ENCODE data around the gene RBM34. TPM values are rescaled to one million over a fixed set of nuclear protein-coding genes. Genes with fewer than 3 reads are reported as not detected.
"Not testable (repeated sequence)": the region's sequence is repeated elsewhere in the genome, so short reads cannot be mapped to it uniquely, and the experiment has no call there.

Gene RBM34
- total RNA-seq, 4 donors from 2014 or later: 36.7 to 107 (median 56.3) TPM

DNA sequence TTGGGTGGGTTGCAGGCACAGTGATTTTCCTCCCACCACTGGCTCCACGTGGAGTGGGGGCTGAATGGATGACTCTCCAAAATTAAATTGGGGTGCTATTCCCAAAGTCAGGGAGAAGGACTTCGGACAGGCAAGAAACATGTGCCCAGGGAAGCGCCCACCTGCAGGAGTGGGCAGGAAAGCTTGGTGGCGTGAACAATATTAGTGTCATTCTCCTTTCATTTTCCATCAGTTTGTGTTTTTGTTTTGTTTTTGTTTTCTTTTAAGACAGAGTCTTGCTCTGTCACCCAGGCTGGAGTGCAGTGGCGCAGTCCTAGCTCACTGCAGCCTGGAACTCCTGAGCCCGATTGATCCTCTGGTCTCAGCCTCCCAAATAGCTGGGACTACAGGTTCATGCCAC lies 62.5 kb downstream of the RBM34 start:
- no peaks in the 10 kb centered on the region for H3K27me3 ChIP-seq
- no peak overlapping the region for H3K27ac ChIP-seq
- H3K36me3 ChIP-seq: no peaks in the 10 kb centered on the region
- H3K9me3 ChIP-seq: no peaks in the 10 kb centered on the region
- H3K4me1 ChIP-seq: no peaks in the 10 kb centered on the region
- intact Hi-C loops (cut with DNase I; ENCODE audit: low total_unique reads): no loop called here
- no peak for DNase-seq
- TF ChIP-seq, protein P1, sequence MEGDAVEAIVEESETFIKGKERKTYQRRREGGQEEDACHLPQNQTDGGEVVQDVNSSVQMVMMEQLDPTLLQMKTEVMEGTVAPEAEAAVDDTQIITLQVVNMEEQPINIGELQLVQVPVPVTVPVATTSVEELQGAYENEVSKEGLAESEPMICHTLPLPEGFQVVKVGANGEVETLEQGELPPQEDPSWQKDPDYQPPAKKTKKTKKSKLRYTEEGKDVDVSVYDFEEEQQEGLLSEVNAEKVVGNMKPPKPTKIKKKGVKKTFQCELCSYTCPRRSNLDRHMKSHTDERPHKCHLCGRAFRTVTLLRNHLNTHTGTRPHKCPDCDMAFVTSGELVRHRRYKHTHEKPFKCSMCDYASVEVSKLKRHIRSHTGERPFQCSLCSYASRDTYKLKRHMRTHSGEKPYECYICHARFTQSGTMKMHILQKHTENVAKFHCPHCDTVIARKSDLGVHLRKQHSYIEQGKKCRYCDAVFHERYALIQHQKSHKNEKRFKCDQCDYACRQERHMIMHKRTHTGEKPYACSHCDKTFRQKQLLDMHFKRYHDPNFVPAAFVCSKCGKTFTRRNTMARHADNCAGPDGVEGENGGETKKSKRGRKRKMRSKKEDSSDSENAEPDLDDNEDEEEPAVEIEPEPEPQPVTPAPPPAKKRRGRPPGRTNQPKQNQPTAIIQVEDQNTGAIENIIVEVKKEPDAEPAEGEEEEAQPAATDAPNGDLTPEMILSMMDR (IDR thresholded peaks at IDR 0.05): no peak
- TF ChIP-seq POLR2A (IDR thresholded peaks at IDR 0.05): no peak
- H3K4me3 ChIP-seq: no peak overlapping the region

DNA sequence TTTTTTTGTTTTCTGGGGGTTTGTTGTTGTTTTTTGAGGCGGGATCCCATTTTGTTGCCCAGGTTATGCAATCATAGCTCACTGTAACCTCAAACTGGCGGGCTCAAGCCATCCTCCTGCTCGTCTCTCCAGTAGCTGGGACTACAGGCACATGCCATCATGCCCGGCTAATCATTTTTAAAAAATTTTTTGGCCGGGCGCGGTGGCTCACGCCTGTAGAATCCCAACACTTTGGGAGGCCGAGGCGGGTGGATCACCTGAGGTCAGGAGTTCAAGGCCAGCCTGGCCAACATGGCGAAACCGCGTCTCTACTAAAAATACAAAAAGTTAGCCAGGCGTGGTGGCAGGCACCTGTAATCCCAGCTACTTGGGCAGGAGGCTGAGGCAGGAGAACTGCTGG lies 63.5 kb downstream of the RBM34 start:
- H3K4me1 ChIP-seq; intact Hi-C loops (cut with DNase I; ENCODE audit: low total_unique reads); H3K27ac ChIP-seq; H3K9me3 ChIP-seq; H3K36me3 ChIP-seq; H3K4me3 ChIP-seq; DNase-seq; H3K27me3 ChIP-seq: not testable (repeated sequence)

DNA sequence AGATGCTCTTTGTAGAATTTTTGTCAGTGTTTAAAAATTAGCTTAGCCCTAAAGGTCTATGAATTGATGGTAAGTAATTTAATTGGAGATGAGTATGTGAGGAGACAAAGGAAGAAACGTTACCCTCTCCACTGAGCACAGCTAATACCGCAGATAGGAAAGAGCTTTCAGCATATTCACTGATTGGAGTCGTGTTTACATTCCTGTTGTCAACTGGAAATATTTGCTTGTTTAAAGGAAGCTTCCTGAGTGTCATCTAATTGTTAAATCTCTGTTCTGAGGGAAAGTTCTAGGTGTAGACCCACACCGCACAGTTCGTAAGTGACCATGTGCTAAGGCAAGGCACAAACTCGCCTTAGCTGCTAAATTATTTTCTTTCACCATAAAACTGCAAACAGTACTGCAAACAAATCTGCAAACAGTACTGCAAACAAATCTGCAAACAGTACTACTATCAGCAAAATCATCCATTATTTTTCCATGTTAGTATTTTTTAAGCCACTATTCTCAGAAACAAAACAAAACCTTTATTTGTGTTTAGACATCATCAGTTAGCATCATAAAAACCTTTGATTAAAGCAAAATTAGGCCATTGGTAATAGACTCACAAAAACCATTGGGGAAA lies 65.0 kb downstream of the RBM34 start:
- H3K36me3 ChIP-seq: no peaks in the 10 kb centered on the region
- intact Hi-C loops (cut with DNase I; ENCODE audit: low total_unique reads): no loop called here

DNA sequence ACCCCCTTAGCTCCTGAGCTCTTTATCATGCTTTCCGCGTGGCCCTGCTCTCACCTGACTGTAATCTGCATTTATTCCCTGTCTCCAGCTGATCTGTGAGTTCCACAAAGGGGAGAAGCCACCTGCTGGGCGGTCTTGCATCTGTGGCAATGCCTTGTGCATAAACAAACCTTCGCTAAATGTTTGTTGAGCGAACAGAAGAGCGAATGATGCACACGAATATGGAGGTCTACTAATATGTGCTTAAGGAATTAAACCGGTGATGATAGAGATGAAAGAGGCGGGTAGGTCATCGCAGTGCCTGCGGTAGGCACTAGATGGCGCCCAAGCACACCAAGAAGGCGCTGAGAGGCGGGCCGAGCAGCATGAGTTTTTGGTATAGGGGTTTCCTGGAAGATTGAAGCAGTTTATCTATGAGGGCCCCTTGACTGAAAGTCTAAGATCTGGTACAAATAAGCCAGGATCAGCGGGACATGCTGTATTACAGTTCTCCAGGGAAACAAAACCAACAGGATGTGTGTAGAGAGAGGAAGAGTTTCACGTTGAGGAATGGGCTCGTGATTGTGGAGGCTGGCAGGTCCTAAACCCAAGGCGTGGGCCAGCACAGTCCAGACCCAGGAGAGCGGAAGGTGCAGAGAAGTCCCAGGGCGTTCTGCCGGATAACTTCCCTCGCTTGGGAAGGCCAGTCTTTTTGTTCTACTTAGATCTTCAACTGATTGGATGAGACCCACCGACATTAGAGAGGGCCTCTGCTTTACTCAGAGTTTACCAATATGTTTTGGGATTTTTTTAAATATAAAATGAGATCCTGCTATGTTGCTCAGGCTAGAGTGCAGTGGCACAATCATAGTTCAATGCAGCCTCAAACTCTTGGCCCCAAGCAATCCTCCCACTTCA lies 67.1 kb downstream of the RBM34 start:
- intact Hi-C loops (cut with DNase I; ENCODE audit: low total_unique reads): loop anchor here (5.0 kb wide), 1 partner anchor 607 kb away; no protein-coding TSS in a partner anchor
- TF ChIP-seq POLR2A (IDR thresholded peaks at IDR 0.05): no peak
- TF ChIP-seq, protein P1 (IDR thresholded peaks at IDR 0.05): peak; percentile 83 to 92 (median 86)
- no peak overlapping the region for H3K4me3 ChIP-seq
- DNase-seq: peak; percentile 77 to 83
- no peaks in the 10 kb centered on the region for H3K9me3 ChIP-seq
- H3K27me3 ChIP-seq: no peaks in the 10 kb centered on the region
- H3K36me3 ChIP-seq: no peaks in the 10 kb centered on the region
- H3K4me1 ChIP-seq: no peaks in the 10 kb centered on the region
- no peak overlapping the region for H3K27ac ChIP-seq

More for the DNA sequence above, 65.0 kb downstream of the RBM34 start:
- no peak for DNase-seq
- TF ChIP-seq, protein P1 (IDR thresholded peaks at IDR 0.05): no peak
- no peak for TF ChIP-seq POLR2A (IDR thresholded peaks at IDR 0.05)
- H3K4me3 ChIP-seq: no peak overlapping the region
- no peaks in the 10 kb centered on the region for H3K9me3 ChIP-seq
- H3K27ac ChIP-seq: no peak overlapping the region
- H3K27me3 ChIP-seq: no peaks in the 10 kb centered on the region
- no peaks in the 10 kb centered on the region for H3K4me1 ChIP-seq

DNA sequence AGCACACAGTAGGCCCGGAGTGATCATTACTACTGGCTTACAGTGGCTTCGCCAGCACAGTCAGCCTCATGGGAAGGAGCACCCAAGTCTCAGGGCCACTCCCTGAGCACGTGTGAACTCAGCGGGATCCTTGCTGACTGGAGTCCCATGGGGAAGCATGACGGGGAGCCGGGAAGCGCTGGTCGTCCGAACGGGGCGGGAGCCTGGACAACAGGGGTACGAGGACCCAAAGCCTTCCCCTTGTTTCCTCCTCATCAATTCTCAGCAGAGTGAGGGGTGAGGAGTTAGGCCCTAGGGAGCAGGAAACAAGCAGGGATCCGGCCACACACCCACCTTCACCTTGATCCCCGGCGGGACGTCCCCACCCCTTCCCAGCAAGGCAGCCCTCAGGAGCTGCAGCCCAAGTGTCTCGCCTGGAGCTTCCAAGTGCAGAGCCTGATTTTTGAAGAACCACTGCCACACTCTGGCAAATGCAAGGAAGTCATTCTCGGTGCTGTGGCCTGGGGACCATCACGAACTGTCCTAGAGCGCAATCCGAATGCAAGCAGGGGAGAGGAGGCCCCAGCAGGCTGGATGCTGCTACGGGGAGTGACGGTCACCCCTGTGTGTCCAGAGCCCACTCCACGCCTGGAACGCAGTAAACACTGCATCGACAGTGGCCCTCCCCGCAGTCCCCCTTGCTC lies 67.9 kb downstream of the RBM34 start:
- H3K4me3 ChIP-seq: no peak overlapping the region
- no peaks in the 10 kb centered on the region for H3K9me3 ChIP-seq
- no peak for TF ChIP-seq POLR2A (IDR thresholded peaks at IDR 0.05)
- TF ChIP-seq, protein P1 (IDR thresholded peaks at IDR 0.05): peak in 1 of 4 experiments; percentile 17
- DNase-seq: peak in 1 of 2 donors; percentile 45
- H3K27me3 ChIP-seq: no peaks in the 10 kb centered on the region
- no peaks in the 10 kb centered on the region for H3K4me1 ChIP-seq
- H3K36me3 ChIP-seq: no peaks in the 10 kb centered on the region
- no peak overlapping the region for H3K27ac ChIP-seq
- intact Hi-C loops (cut with DNase I; ENCODE audit: low total_unique reads): loop anchor here (5.0 kb wide), 1 partner anchor 606 kb away; no protein-coding TSS in a partner anchor

DNA sequence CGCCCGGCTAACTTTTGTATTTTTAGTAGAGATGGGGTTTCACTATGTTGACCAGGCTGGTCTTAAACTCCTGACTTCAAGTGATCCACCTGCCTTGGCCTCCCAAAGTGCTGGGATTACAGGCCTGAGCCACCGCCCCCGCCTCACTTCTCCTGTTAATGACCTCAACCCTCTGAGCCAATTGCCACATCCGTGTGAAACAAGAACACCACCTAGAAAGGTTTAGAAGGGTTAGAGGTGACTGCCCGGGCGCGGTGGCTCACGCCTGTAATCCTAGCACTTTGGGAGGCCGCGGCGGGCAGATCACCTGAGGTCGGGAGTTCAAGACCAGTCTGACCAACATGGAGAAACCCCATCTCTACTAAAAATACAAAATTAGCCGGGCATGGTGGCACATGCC lies 68.6 kb downstream of the RBM34 start:
- intact Hi-C loops (cut with DNase I; ENCODE audit: low total_unique reads): loop anchor here (5.0 kb wide), 1 partner anchor 605 kb away; no protein-coding TSS in a partner anchor
- not testable (repeated sequence) for H3K4me3 ChIP-seq, H3K36me3 ChIP-seq, DNase-seq, H3K27ac ChIP-seq, H3K9me3 ChIP-seq, H3K27me3 ChIP-seq, H3K4me1 ChIP-seq

DNA sequence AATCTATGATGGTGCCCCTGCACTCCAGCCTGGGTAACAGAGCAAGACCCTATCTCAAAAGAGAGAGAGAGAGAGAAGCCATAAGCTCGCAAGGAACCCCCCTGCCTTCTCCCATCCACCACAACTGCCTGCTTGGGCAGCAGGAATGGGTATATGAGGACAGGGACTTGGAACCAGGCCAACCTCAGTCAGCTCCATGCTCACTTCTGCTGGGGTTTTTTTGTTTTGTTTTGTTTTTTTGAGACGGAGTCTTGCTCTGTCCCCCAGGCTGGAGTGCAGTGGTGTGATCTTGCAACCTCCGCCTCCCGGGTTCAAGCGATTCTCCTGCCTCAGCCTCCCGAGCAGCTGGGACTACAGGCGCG lies 69.0 kb downstream of the RBM34 start:
- not testable (repeated sequence) for H3K4me3 ChIP-seq, H3K4me1 ChIP-seq, H3K9me3 ChIP-seq, H3K27ac ChIP-seq, H3K36me3 ChIP-seq, H3K27me3 ChIP-seq, DNase-seq
- intact Hi-C loops (cut with DNase I; ENCODE audit: low total_unique reads): loop anchor here (5.0 kb wide), 1 partner anchor 605 kb away; no protein-coding TSS in a partner anchor

DNA sequence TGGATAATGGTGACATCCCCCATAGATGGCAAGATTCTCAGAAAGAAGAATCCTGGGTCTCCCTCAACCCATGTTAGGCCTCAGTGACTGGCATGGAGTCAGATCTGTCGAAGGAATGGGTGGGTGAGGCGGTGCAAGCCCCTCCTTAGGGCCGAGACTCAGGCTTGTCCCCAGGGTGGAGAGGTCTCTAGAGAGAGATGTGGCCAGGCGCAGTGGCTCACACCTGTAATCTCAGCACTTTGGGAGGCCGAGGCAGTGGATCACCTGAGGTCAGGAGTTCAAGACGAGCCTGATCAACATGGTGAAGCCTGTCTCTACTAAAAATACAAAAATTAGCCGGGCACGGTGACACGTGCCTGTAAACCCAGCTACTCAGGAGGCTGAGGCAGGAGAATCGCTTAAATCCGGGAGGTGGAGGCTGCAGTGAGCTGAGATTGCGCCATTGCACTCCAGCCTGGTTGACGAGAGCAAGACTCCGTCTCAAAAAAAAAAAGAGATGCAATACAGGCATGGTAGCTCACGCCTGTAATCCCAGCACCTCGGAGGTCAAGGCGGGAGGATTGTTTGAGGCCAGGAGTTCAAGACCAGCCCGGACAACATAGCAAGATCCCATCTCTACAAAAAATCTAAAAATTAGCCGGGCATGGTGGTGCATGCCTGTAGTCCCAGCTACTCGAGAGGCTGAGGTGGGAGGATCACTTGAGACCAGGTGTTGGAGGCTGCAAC lies 69.6 kb downstream of the RBM34 start:
- H3K27me3 ChIP-seq, H3K9me3 ChIP-seq, H3K27ac ChIP-seq, H3K4me3 ChIP-seq, H3K4me1 ChIP-seq, H3K36me3 ChIP-seq: not testable (repeated sequence)
- DNase-seq: peak in 1 of 2 donors; percentile 13
- intact Hi-C loops (cut with DNase I; ENCODE audit: low total_unique reads): loop anchor here (5.0 kb wide), 1 partner anchor 604 kb away; no protein-coding TSS in a partner anchor

Measured in uterus (tissue), 4 donors.